OCI-LY7 (cell line): ENCODE data around the gene GRIK2. TPM values are rescaled to one million over a fixed set of nuclear protein-coding genes. Genes with fewer than 3 reads are reported as not detected.

Experiments used
- BruUV-seq: library from RNA; stranded (reverse); fragments of 400-500 nt; replicated peaks from 2 replicates; lab custom pipeline; 2021; lab: Mats Ljungman, UMichigan
- CTCF ChIA-PET: fragments of 300-600 bp; sonication (Branson Sonifier 250); formaldehyde crosslinking; loops from one replicate; lab custom pipeline; 2022; ENCODE audit warnings: antibody characterized with exemption; ENCODE audit not compliant: unreplicated experiment; lab: Charles Lee
- POLR2A ChIA-PET: fragments of 300-600 bp; sonication (Branson Sonifier 250); formaldehyde crosslinking; loops from one replicate; lab custom pipeline; 2022; ENCODE audit warnings: antibody characterized with exemption; lab: Charles Lee
- DNase-seq: peaks from one replicate; pipeline ENCODE4 v3.0.0-alpha.2; 2015; ENCODE audit warnings: low spot score
- H2AFZ ChIP-seq: fragments of 200-600 bp; sonication (generic), shearing (Covaris generic); 2 replicates; pipeline ENCODE4 v1.6.1; 2014; ENCODE audit warnings: mild to moderate bottlenecking, antibody characterized with exemption, low read length, moderate library complexity
- H3K27ac ChIP-seq: fragments of 200-600 bp; sonication (generic); 2 replicates; pipeline ENCODE4 v1.5.1; 2014; ENCODE audit warnings: mixed run types, low read depth, mild to moderate bottlenecking, moderate library complexity, low read length, inconsistent platforms; ENCODE audit not compliant: poor library complexity, severe bottlenecking
- H3K36me3 ChIP-seq: fragments of 200-600 bp; sonication (generic); 2 replicates; pipeline ENCODE4 v1.6.1; 2014; ENCODE audit warnings: mild to moderate bottlenecking, antibody characterized with exemption, low read length, moderate library complexity, mixed read lengths; ENCODE audit not compliant: insufficient read depth
- H3K4me1 ChIP-seq: fragments of 200-600 bp; sonication (generic); 2 replicates; pipeline ENCODE4 v1.5.1; 2014; ENCODE audit warnings: mild to moderate bottlenecking, low read length; ENCODE audit not compliant: insufficient read depth, poor library complexity, severe bottlenecking
- H3K4me2 ChIP-seq: fragments of 200-600 bp; sonication (generic); 2 replicates; pipeline ENCODE4 v1.6.1; 2014; ENCODE audit warnings: mild to moderate bottlenecking, low read length
- H3K4me3 ChIP-seq: fragments of 200-600 bp; sonication (generic); 2 replicates; pipeline ENCODE4 v1.5.1; 2014; ENCODE audit warnings: mild to moderate bottlenecking, low read depth, low read length; ENCODE audit not compliant: poor library complexity, severe bottlenecking
- H3K79me2 ChIP-seq: fragments of 200-600 bp; sonication (generic); 2 replicates; pipeline ENCODE4 v1.6.1; 2016; ENCODE audit warnings: low read depth, mild to moderate bottlenecking, low read length, moderate library complexity, mixed read lengths; ENCODE audit not compliant: insufficient read depth
- H3K9me2 ChIP-seq: fragments of 200-600 bp; sonication (generic); 2 replicates; pipeline ENCODE4 v1.6.1; 2016; ENCODE audit warnings: mild to moderate bottlenecking, low read length, mixed read lengths; ENCODE audit not compliant: insufficient read depth
- H3K9me3 ChIP-seq: fragments of 200-600 bp; sonication (generic); 2 replicates; pipeline ENCODE4 v1.6.1; 2014; ENCODE audit warnings: mild to moderate bottlenecking, mixed run types, low read length, mixed read lengths
- H4K20me1 ChIP-seq: fragments of 200-600 bp; sonication (generic); 2 replicates; pipeline ENCODE4 v1.6.1; 2014; ENCODE audit warnings: mild to moderate bottlenecking, antibody characterized with exemption, low read length, moderate library complexity, mixed read lengths; ENCODE audit not compliant: insufficient read depth
- CTCF ChIP-seq: fragments of 200-600 bp; sonication (generic); conservative IDR thresholded peaks from 2 replicates; pipeline ENCODE4 v1.5.1; 2014; ENCODE audit warnings: mild to moderate bottlenecking, antibody characterized with exemption, low read length, moderate library complexity, mixed read lengths
- EZH2phosphoT487 ChIP-seq: fragments of 200-600 bp; sonication (generic); IDR thresholded peaks from 2 replicates; pipeline ENCODE4 v1.6.1; 2018; ENCODE audit warnings: low read depth, borderline replicate concordance, mild to moderate bottlenecking, mixed run types, antibody characterized with exemption, low read length, moderate library complexity, mixed read lengths
- intact Hi-C: fragments of 100-400 bp; cut with micrococcal nuclease; formaldehyde crosslinking; loops from one replicate; pipeline ENCODE4 v1.10.0; 2022; ENCODE audit not compliant: unreplicated experiment
- total RNA-seq, 2 experiments: library from RNA; depleted of rRNA in 1 of 2; stranded (reverse); fragments of >200 nt in 1 of 2; shearing (Covaris generic) in 1 of 2; gene quantifications; 2 replicates each; pipeline ENCODE4 v1.2.3, GENCODE V29; 2014 to 2022

GRIK2 gene
- total RNA-seq, 2 experiments from 2014 or later: not detected

- Histone ChIP-seq H3K79me2 (no peaks in the 10 kb centered on the region), H3K4me1 (no peaks in the 10 kb centered on the region), H2AFZ (no peak overlapping the region), H3K9me2 (no peaks in the 10 kb centered on the region), H3K36me3 (no peaks in the 10 kb centered on the region), H3K9me3 (no peaks in the 10 kb centered on the region), H3K4me2 (no peak overlapping the region), H3K4me3 (no peak overlapping the region), H3K27ac (no peak overlapping the region), H4K20me1 (no peaks in the 10 kb centered on the region)
- POLR2A ChIA-PET: no interaction called here
- no peak for DNase-seq
- intact Hi-C loops: no loop called here
- BruUV-seq: no TSS peak
- CTCF ChIA-PET: no interaction called here
- TF ChIP-seq CTCF (no peak), EZH2phosphoT487 (no peak)
These were observed 451.7 kb downstream of the GRIK2 start for GRCh38 chr6:101845172-101845571.

- no TSS peak for BruUV-seq
- intact Hi-C loops: no loop called here
- Histone ChIP-seq H3K4me1 (no peaks in the 10 kb centered on the region), H3K36me3 (no peaks in the 10 kb centered on the region), H3K4me2 (no peak overlapping the region), H3K4me3 (no peak overlapping the region), H3K27ac (no peak overlapping the region), H3K9me3 (no peaks in the 10 kb centered on the region), H3K79me2 (no peaks in the 10 kb centered on the region), H3K9me2 (no peaks in the 10 kb centered on the region), H4K20me1 (no peaks in the 10 kb centered on the region), H2AFZ (no peak overlapping the region)
- ChIA-PET CTCF (no interaction called here), POLR2A (no interaction called here)
- DNase-seq: no peak
- TF ChIP-seq CTCF: no peak
- TF ChIP-seq EZH2phosphoT487: no peak
These were observed 452.1 kb downstream of the GRIK2 start for GRCh38 chr6:101845621-101846020.

DNA sequence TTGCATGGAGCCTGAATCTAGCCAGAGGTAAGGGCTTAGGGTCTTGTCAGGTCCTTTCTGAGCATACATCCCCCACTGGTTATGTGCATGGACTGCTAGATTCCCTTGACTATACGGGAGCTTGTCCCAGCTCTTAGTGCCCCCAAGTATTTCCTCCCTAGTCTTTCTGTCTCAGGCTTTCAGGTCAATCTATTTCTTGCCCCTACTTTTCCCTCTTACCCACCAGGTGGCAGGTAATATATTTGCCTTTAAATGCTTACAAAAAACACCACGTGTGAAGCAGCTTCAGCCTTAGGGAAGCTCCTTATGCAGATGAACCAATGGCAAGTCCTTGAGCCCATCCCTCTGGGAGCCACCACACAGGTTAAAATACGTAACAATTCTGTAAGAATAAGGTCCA, 454.2 kb downstream of the GRIK2 start:
- Histone ChIP-seq H3K9me2 (no peaks in the 10 kb centered on the region), H3K4me3 (no peak overlapping the region), H2AFZ (no peak overlapping the region), H3K9me3 (no peaks in the 10 kb centered on the region), H3K79me2 (no peaks in the 10 kb centered on the region), H3K27ac (no peak overlapping the region), H4K20me1 (no peaks in the 10 kb centered on the region), H3K4me2 (no peak overlapping the region), H3K4me1 (no peaks in the 10 kb centered on the region), H3K36me3 (no peaks in the 10 kb centered on the region)
- BruUV-seq: no TSS peak
- CTCF ChIA-PET: no interaction called here
- TF ChIP-seq CTCF (no peak), EZH2phosphoT487 (no peak)
- no peak for DNase-seq
- intact Hi-C loops: no loop called here
- POLR2A ChIA-PET: no interaction called here
